GM10266 (cell line): ENCODE measurements around the gene PRKAA2.

Experiments used
- DNase-seq: peaks from one replicate; pipeline ENCODE4 v3.0.0; 2012; ENCODE audit errors: extremely low spot score
- CTCF ChIP-seq: IDR thresholded peaks from 2 replicates; pipeline ENCODE4 v1.5.1; 2012; ENCODE audit warnings: mild to moderate bottlenecking, low read depth; ENCODE audit not compliant: control insufficient read depth, insufficient read depth; ENCODE audit errors: missing control alignments

Gene PRKAA2

GRCh38 chr1:56627636-56628039 lies 17.5 kb upstream of the PRKAA2 start:
- no peak for TF ChIP-seq CTCF
- no peak for DNase-seq

GRCh38 chr1:56630786-56631185 lies 14.3 kb upstream of the PRKAA2 start:
- TF ChIP-seq CTCF: no peak
- DNase-seq: no peak

- no peak for TF ChIP-seq CTCF
- no peak for DNase-seq
Measured at GRCh38 chr1:56631901-56632300, 13.2 kb upstream of the PRKAA2 start.

GRCh38 chr1:56634981-56635380 lies 10.1 kb upstream of the PRKAA2 start:
- DNase-seq: no peak
- no peak for TF ChIP-seq CTCF

GRCh38 chr1:56638248-56638647 lies 6.9 kb upstream of the PRKAA2 start:
- TF ChIP-seq CTCF: no peak
- DNase-seq: no peak

- no peak for DNase-seq
- no peak for TF ChIP-seq CTCF
Measured at GRCh38 chr1:56639211-56639610, 5.9 kb upstream of the PRKAA2 start.

- no peak for DNase-seq
- TF ChIP-seq CTCF: no peak
Measured at GRCh38 chr1:56643661-56644060, 1.5 kb upstream of the PRKAA2 start.
